Type B pancreatic cell (in vitro differentiated cells): Measurements from ENCODE around the gene CAMKMT. TPM values are rescaled to one million over a fixed set of nuclear protein-coding genes. Genes with fewer than 3 reads are reported as not detected.

Experiments used
- DNase-seq: peaks from one replicate; pipeline ENCODE4 v3.0.0; 2021; ENCODE audit warnings: mixed read lengths; ENCODE audit not compliant: unreplicated experiment; ENCODE audit errors: extremely low spot score
- H3K27ac Mint-ChIP-seq: 2 replicates; pipeline ENCODE4 v1.8.0; 2021; ENCODE audit warnings: mild to moderate bottlenecking, mixed read lengths
- H3K27me3 Mint-ChIP-seq: 2 replicates; pipeline ENCODE4 v1.8.0; 2021; ENCODE audit warnings: mixed read lengths
- H3K36me3 Mint-ChIP-seq: 2 replicates; pipeline ENCODE4 v1.8.0; 2021; ENCODE audit warnings: mixed read lengths
- H3K4me1 Mint-ChIP-seq: one replicate; pipeline ENCODE4 v1.8.0; 2021; ENCODE audit warnings: mixed read lengths; ENCODE audit not compliant: unreplicated experiment
- H3K4me3 Mint-ChIP-seq: 2 replicates; pipeline ENCODE4 v1.8.0; 2021; ENCODE audit warnings: mild to moderate bottlenecking, mixed read lengths
- H3K9me3 Mint-ChIP-seq: 2 replicates; pipeline ENCODE4 v1.8.0; 2021; ENCODE audit warnings: mixed read lengths
- total RNA-seq: library from RNA; stranded (reverse); gene quantifications from 2 replicates; pipeline ENCODE4 v1.2.1, GENCODE V29; 2021; ENCODE audit warnings: low replicate concordance
- TF ChIP-seq, protein P1 (sequence below): fragments of 200-600 bp; sonication (generic); conservative IDR thresholded peaks from 2 replicates; pipeline ENCODE4 v1.5.0; 2021; ENCODE audit warnings: antibody characterized with exemption, mild to moderate bottlenecking

Gene CAMKMT
- total RNA-seq, 1 donor from 2014 or later = 7.7 TPM

DNA sequence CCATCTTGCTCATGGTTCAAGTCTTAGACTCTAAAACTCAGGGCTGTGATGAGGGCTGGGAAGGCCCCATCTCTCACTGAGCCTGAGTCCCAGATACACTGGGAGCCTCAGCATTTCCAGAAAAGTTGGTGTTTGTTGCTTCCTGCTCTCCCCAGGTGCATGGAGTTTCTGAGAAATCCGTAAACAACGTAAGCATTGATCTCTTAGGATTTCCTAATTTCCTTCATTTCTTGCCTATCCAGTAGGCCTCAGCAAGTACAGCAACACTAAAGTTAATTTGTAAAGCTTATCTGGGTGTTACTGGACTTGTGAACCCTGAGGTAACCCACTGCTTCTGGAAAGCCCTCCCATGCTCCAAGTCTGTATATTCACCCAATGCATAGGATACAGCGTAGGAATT, 380.3 kb downstream of the CAMKMT start:
- H3K4me1 Mint-ChIP-seq = peaks cover 16% of the 10 kb centered on the region
- TF ChIP-seq, protein P1, sequence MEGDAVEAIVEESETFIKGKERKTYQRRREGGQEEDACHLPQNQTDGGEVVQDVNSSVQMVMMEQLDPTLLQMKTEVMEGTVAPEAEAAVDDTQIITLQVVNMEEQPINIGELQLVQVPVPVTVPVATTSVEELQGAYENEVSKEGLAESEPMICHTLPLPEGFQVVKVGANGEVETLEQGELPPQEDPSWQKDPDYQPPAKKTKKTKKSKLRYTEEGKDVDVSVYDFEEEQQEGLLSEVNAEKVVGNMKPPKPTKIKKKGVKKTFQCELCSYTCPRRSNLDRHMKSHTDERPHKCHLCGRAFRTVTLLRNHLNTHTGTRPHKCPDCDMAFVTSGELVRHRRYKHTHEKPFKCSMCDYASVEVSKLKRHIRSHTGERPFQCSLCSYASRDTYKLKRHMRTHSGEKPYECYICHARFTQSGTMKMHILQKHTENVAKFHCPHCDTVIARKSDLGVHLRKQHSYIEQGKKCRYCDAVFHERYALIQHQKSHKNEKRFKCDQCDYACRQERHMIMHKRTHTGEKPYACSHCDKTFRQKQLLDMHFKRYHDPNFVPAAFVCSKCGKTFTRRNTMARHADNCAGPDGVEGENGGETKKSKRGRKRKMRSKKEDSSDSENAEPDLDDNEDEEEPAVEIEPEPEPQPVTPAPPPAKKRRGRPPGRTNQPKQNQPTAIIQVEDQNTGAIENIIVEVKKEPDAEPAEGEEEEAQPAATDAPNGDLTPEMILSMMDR = no peak
- H3K27me3 Mint-ChIP-seq = no peaks in the 10 kb centered on the region
- DNase-seq = no peak
- no peaks in the 10 kb centered on the region for H3K36me3 Mint-ChIP-seq
- H3K9me3 Mint-ChIP-seq = peaks cover 5% of the 10 kb centered on the region
- no peak overlapping the region for H3K27ac Mint-ChIP-seq
- no peak overlapping the region for H3K4me3 Mint-ChIP-seq

DNA sequence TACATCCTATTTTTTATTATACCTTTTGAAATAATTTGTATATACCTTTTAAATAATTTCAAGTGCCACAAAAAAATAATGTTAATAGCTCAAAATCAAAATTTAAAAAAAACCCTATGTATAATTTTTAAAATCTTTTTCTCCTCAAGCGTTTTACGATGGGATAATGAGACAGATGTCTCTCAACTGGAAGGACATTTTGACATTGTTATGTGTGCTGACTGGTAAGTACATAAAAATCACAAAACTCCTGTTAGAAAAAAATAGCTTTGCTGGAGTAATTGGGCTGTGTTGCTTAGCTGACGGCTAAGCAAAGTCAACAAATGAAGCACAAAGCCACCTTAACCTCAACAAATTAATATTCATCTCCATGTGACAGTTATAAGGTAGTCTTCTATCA, 381.7 kb downstream of the CAMKMT start:
- H3K27ac Mint-ChIP-seq = no peak overlapping the region
- H3K9me3 Mint-ChIP-seq = no peaks in the 10 kb centered on the region
- H3K4me3 Mint-ChIP-seq = no peak overlapping the region
- TF ChIP-seq, protein P1 = no peak
- DNase-seq = no peak
- H3K4me1 Mint-ChIP-seq = peaks cover 20% of the 10 kb centered on the region
- no peaks in the 10 kb centered on the region for H3K27me3 Mint-ChIP-seq
- no peaks in the 10 kb centered on the region for H3K36me3 Mint-ChIP-seq

DNA sequence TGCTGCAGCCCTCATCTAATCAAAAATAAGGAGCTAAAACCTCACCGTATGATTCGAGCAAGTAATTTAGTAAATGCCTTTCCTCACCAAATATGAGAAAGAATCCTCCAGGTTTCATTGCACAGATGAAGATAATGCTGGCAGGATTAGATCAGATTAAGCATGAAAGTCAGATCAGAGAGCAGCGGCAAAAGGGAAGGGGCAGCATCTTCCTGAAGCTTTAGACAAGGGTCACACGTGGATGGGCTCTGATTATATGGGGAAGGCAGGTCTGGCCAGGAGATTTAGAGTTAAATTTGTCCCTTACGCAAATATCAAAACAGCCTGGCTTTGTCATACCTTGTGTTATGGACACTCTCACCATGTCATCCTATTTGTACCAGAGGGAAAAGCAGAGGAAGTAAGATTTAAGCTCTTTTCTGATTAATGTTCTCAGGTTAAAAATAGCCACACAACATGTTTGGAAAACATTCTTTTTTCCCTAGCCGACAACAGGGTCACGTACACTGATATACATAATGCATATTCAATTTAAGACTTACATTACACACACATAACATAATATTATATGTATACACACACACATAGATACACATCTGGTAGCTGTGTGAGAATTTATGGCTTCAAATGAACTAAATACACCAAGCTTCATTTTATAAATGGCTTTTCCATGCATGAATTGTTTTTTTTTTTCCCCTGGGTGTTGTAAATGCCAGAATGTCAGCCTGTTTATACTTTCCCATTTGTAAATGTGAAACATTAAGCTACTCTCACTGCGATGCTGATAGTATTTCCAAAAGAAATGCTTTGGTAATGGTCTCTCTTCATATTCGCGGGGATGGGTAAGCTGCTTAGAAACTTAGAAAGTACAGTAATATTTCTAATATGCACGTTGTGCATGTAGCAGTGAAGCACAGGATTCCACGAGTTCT, 383.5 kb downstream of the CAMKMT start:
- DNase-seq = no peak
- Mint-ChIP-seq H3K4me1 (peaks cover 20% of the 10 kb centered on the region), H3K9me3 (no peaks in the 10 kb centered on the region), H3K27me3 (no peaks in the 10 kb centered on the region), H3K4me3 (no peak overlapping the region), H3K36me3 (no peaks in the 10 kb centered on the region), H3K27ac (no peak overlapping the region)
- TF ChIP-seq, protein P1 = no peak

DNA sequence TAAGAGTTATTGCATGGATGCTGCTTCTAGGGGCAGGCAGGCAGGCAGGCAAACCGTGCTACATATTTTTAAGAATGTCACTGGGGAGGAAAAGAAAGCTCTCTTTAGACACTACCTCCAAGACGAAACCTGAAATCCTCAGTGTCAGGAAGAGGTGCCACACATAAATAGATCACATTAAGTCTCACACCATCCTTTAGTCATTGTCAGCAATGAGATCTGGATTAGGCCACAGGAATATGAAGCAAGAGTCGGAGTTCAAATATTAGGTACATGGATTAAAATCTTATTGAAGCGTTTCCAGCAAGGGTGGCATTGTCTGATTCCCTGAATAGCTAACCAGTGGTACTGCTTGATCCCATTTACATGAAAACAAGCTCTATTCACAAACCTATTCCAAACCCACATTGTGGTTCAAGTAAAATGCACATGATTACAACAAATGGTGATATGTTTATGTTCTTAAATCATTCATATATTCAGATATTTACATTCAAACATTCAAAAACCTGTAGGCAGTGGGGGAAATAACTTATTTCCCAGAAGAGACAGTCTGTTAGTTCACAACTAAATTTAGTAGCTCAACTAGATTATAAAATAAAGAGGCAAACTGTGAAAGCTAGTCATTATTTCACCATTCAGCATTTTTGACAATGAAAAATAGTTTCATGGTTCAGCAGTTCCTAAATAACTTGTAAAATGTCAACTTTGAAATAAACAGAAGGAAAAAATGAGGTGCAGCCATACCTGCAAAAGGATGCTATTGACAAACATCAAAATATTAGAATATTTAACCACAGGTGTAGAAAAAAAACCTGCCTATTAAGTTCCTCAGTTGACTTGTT, 384.4 kb downstream of the CAMKMT start:
- peaks cover 20% of the 10 kb centered on the region for H3K4me1 Mint-ChIP-seq
- TF ChIP-seq, protein P1 = no peak
- no peaks in the 10 kb centered on the region for H3K9me3 Mint-ChIP-seq
- no peak overlapping the region for H3K4me3 Mint-ChIP-seq
- no peaks in the 10 kb centered on the region for H3K27me3 Mint-ChIP-seq
- DNase-seq = no peak
- no peaks in the 10 kb centered on the region for H3K36me3 Mint-ChIP-seq
- no peak overlapping the region for H3K27ac Mint-ChIP-seq

DNA sequence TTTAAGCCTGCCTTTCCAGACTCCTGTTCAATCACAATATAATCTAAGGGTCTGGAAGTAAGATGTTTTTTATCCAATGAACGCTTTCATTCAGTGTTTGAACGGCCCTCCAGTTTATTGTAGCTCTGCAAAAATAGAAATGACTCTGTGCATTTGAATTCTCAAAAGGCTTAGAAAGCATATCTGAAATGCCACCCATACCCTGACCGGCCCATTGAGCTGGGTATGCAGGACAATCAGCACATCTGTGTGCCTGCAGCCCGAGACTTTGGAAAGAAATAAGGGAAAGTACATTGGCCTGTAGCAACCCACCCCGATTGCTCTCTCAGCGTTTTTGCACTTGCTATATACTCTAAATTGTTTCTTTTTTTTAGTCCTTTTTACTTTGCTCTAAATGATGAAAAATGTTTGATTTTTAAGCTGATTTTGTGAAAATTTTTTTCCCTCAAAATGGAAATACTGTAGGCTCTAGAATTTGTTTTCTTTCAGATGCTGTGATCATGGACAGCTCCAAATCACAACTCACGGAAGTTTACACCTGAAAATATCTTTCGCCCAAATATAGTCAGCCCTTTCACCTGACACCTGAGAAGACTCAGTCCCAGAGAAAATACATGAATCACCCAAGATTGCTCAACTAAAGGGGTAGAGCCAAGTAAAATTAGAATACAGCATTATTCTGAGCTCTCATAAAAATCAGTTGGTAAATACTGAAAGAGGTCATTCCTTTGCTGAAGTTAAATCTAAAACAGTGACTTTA, 385.3 kb downstream of the CAMKMT start:
- no peak for DNase-seq
- Mint-ChIP-seq H3K36me3 (no peaks in the 10 kb centered on the region), H3K27me3 (no peaks in the 10 kb centered on the region), H3K9me3 (no peaks in the 10 kb centered on the region), H3K4me3 (no peak overlapping the region), H3K4me1 (peaks cover 20% of the 10 kb centered on the region), H3K27ac (peak overlapping the region; percentile 35)
- TF ChIP-seq, protein P1 = no peak
